VCaP (cell line): ENCODE measurements around the gene IFT74.

Experiments used
- H3K27ac ChIP-seq: fragments of 450-650 bp; 2 replicates; pipeline ENCODE4 v1.5.1; 2017
- CTCF ChIP-seq: fragments of 450-650 bp; conservative IDR thresholded peaks from 2 replicates; pipeline ENCODE4 v1.5.1; 2017; ENCODE audit warnings: mild to moderate bottlenecking, moderate library complexity

The IFT74 gene

GRCh38 chr9:26975728-26976707 is 19.8 kb downstream of the IFT74 start:
- TF ChIP-seq CTCF: peak; percentile 67

GRCh38 chr9:26983340-26983739 is 27.1 kb downstream of the IFT74 start:
- TF ChIP-seq CTCF: no peak
- no peak overlapping the region for H3K27ac ChIP-seq

More at GRCh38 chr9:26975728-26976707, 19.8 kb downstream of the IFT74 start:
- no peak overlapping the region for H3K27ac ChIP-seq

GRCh38 chr9:26995810-26996209 is 39.6 kb downstream of the IFT74 start:
- no peak for TF ChIP-seq CTCF
- no peak overlapping the region for H3K27ac ChIP-seq

GRCh38 chr9:27003426-27004077 is 47.3 kb downstream of the IFT74 start:
- no peak for TF ChIP-seq CTCF
- no peak overlapping the region for H3K27ac ChIP-seq

- no peak for TF ChIP-seq CTCF
- H3K27ac ChIP-seq: no peak within 1 kb of the TSS
Observed at GRCh38 chr9:27005491-27005890, 49.3 kb downstream of the IFT74 start, which contains the start of gene LRRC19. Gene LRRC19 (minus strand): TSS chr9:27005672. CDS start chr9:26999694, 5,978 bp downstream.

GRCh38 chr9:27019589-27019988 is 63.4 kb downstream of the IFT74 start:
- H3K27ac ChIP-seq: no peak overlapping the region
- no peak for TF ChIP-seq CTCF

- H3K27ac ChIP-seq: no peak overlapping the region
- no peak for TF ChIP-seq CTCF
Observed at GRCh38 chr9:27022920-27023319, 66.7 kb downstream of the IFT74 start.
